NCI-H82 treated with DMSO at 0.1 percent for 48 hours (cell line): ENCODE results near the gene AGMAT.

Experiments used
- DNase-seq: peaks from one replicate; lab custom pipeline; 2025; ENCODE audit not compliant: unreplicated experiment; lab: John Stamatoyannopoulos, UW

Gene AGMAT

DNA sequence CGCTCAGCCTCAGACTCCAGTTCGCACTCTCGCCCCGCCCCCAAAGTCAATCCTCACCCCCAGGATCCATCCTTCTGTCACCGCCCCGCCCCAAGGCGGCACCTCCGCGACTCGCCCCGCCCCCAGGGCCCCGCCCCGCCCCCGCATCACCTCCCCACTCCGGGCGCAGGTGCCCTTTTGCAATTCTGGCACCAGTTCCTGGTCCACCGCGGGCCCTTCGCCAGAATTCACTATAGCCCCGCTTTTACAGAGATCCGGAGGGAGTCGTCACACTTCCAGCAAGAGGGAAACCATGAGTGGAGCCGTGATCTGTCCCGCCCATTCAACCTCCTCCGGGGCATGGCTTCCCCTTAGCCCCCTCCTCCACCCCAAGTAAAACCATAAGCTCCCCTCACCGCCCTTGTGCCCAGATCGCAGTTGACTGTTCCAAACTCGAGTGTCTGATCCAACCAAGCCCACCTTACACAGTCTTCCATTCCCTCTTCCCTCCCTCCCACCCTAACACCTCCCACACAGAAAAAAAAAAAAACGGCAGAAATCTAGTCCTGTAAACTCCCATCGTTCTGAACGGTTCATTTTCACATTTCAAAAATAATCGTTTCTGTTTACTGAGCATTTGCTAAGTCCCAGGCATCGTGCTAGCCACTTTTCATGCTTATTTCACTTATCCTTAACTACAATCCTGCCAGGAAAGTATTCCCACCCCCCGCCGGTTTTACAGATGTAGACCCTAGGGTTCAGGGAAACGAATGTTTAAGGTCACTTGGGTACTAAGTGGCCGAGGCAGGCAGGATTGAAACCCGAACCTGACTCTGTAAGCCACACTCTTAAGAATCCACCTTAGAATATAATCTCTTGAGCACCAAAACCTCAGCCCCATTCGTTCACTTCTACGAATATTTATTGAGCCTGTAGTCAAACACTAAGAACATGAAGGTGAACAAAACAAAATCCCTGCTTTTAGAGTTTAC, 59.5 kb downstream of the AGMAT start:
- DNase-seq, result peak; percentile 70

DNA sequence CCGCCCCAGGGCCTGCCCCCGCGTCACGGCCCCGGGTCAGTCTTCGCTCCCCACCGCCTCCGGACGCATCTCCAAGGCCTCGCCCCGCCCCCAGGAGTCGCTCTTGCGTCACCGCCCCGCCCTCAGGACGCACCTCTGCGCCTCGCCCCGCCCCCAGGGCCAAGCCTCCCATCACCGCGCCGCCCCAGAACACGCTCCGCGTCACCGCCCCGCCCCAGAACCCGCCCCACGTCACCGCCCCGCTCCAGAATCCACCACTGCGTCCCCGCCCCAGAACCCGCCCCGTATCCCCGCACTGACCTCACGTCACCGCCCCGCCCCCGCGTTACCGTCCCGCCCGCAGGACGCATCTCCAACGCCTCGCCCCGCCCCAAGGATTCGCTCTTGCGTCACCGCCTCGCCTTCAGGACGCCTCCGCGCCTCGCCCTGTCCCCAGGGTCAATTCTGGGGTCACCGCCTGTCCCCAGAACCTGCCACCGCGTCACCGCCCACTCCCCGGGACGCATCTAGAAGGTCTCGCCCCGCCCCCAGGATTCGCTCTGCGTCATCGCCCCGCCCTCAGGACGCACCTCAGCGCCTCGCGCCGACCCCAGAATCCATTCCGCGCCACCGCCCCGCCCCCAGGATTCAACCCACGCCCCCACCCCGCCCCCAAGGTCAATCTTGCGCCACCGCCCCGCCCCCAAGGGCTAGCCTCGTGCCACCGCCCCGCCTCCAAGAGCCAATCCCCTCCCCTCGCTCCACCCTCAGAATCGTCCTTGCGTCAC, 60.4 kb downstream of the AGMAT start:
- peak; percentile 97 for DNase-seq

DNA sequence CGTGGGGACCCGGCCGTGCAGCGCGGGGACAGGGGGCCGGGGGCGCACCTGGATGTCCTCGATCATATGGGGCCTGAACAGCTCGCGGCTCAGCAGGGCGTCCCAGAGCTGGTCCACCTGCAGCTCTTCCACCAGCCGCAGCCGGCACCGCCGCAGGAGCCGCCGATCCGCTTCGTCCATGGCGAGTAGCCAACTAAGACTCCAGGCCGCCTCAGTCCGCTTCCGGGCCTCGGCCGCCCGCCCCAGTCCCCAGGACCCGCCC, 60.9 kb downstream of the AGMAT start, which contains the start of gene CASP9:
TSS of gene CASP9 (minus strand) at position 195 of the 262 bp plus-strand sequence. CDS start at position 180, 15 bp downstream.
- DNase-seq, result no peak

DNA sequence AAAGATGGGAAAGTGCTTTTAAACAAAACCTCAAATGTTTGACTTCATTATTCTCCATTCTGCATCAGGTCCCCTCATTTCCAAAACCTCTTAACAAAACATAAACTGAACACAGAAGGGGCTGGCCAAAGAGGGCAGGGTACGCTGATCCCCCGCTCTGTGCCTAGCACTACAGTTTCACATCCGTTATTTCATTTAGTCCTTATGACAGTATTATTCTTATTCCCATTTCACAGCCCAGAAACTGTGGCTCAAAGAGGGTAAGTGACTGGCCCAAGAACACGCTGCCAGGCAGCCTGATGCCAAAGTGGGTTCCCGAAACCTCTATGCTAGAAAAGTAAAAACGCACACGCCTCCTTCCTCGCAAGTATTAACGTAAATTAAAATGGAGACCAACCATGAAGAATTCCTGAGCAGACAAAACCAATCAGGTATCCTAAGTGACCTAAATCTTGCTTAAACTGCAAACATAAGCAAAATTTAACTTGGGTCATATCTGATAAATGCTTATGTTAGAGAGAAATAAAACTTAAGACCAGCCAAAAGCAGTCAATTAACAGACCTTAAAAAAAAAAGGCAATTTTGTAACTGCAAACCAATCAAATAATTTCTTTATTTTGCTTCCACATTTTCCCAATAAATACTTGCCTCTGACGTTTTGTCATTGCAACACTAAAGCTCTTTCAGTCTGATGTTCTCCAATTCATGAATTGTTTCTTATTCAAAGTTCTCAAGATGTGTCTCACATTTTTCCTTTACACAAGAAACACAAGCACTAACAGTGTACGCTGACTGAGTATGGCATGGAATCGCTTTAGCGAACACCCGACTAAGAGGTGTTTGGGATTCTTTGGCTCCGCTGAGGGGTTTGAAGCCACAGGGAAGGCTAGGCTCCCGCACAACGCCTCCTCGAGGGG, 61.5 kb downstream of the AGMAT start:
- no peak for DNase-seq

DNA sequence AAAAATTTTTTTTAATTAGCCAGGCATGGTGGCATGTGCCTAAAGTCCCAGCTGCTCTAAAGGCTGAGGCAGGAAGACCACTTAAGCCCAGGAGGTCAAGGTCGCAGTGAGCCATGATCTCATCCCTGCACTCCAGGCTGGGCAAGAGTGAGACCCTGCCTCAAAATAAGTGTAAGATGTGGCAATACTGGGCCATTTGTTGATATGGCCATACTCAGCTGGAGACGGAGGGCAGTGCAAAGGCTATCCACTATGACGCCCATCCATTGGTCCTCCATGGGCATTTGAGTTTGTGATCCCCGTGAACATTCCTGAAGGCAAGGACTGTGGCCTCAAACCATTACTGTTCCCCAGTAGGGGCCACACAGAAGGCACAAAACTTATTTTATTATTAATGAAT, 62.3 kb downstream of the AGMAT start:
- no peak for DNase-seq
